Right lobe of liver (tissue), 4 donors: ENCODE results near the gene ARHGEF7.

Source experiments
- CTCF ChIP-seq, 4 donors: fragments of 200-600 bp in 3 of 4; fragments of 450-650 bp in 1 of 4; IDR thresholded peaks; one replicate each; pipeline versions ENCODE4 v1.5.1 to v1.8.0; 2016 to 2022; ENCODE audit warnings: antibody characterized with exemption in 4 of 4, mild to moderate bottlenecking in 2 of 4
- POLR2A ChIP-seq: fragments of 450-650 bp; IDR thresholded peaks from one replicate; pipeline ENCODE4 v1.6.1; 2017; ENCODE audit warnings: antibody characterized with exemption, mild to moderate bottlenecking
- donor health status: DM: no; HTN: no; CAD: no.
- donor health status: DM: no; HTN: no; CAD: no.
- donor health status: DM: no; HTN: yes; CAD: no.

GRCh38 chr13:111325146-111325890, 210.2 kb downstream of the ARHGEF7 start:
- TF ChIP-seq CTCF (IDR thresholded peaks at IDR 0.05) (no peak), POLR2A (no peak)
